Right atrium auricular region (tissue), 2 donors: ENCODE data around the gene AKT1S1. TPM values are rescaled to one million over a fixed set of nuclear protein-coding genes. Genes with fewer than 3 reads are reported as not detected.

Experiments
- DNase-seq: peaks from one replicate; pipeline ENCODE4 v3.0.0-alpha.2; 2019; ENCODE audit warnings: low spot score
- H3K27ac ChIP-seq, 2 donors: fragments of 200-600 bp; sonication (generic); 1 replicate in 1 of 2; 2 replicates in 1 of 2; pipeline ENCODE4 v1.5.1; 2016 to 2019
- H3K27me3 ChIP-seq, 2 donors: fragments of 200-600 bp; sonication (generic); one replicate each; pipeline versions ENCODE4 v1.5.1 to v1.6.0; 2017 to 2019
- H3K36me3 ChIP-seq: fragments of 200-600 bp; sonication (generic); one replicate; pipeline ENCODE4 v1.5.1; 2016
- H3K4me1 ChIP-seq, 2 donors: fragments of 200-600 bp; sonication (generic); one replicate each; pipeline versions ENCODE4 v1.5.1 to v1.6.0; 2017 to 2019
- H3K4me3 ChIP-seq, 2 donors: fragments of 200-600 bp; sonication (generic); 1 replicate in 1 of 2; 2 replicates in 1 of 2; pipeline ENCODE4 v1.5.1; 2017 to 2019; ENCODE audit warnings: mild to moderate bottlenecking in 1 of 2, moderate library complexity in 1 of 2
- H3K9me3 ChIP-seq, 2 donors: fragments of 200-600 bp; sonication (generic); one replicate each; pipeline ENCODE4 v1.5.1; 2019
- CTCF ChIP-seq, 2 donors: fragments of 200-600 bp; sonication (generic); IDR thresholded peaks; one replicate each; pipeline ENCODE4 v1.5.1; 2019; ENCODE audit warnings: antibody characterized with exemption in 2 of 2
- total RNA-seq, 2 donors: library from RNA; depleted of rRNA; stranded (reverse); fragments of >200 nt; gene quantifications; one replicate each; pipeline ENCODE4 v1.1.0, GENCODE V29; 2016

The AKT1S1 gene
- total RNA-seq, 2 donors from 2014 or later, result 20.6 to 25.8 TPM

- DNase-seq, result no peak
- no peak for TF ChIP-seq CTCF (IDR thresholded peaks at IDR 0.05)
- Histone ChIP-seq H3K27ac (no peak overlapping the region), H3K4me3 (no peak overlapping the region), H3K9me3 (no peaks in the 10 kb centered on the region), H3K36me3 (no peaks in the 10 kb centered on the region), H3K27me3 (no peaks in the 10 kb centered on the region), H3K4me1 (peaks cover 0 to 30% of the 10 kb centered on the region in 2 donors)
Observed at GRCh38 chr19:49848938-49849337, 28.2 kb downstream of the AKT1S1 start.

GRCh38 chr19:49847731-49848696 lies 29.1 kb downstream of the AKT1S1 start:
- H3K27ac ChIP-seq, result no peak overlapping the region
- H3K4me3 ChIP-seq, result no peak overlapping the region
- no peaks in the 10 kb centered on the region for H3K36me3 ChIP-seq
- no peak for TF ChIP-seq CTCF (IDR thresholded peaks at IDR 0.05)
- peaks cover 0 to 22% of the 10 kb centered on the region in 2 donors for H3K4me1 ChIP-seq
- H3K27me3 ChIP-seq, result no peaks in the 10 kb centered on the region
- no peaks in the 10 kb centered on the region for H3K9me3 ChIP-seq
- no peak for DNase-seq

GRCh38 chr19:49846408-49846807 lies 30.7 kb downstream of the AKT1S1 start:
- Histone ChIP-seq H3K27me3 (no peaks in the 10 kb centered on the region), H3K4me1 (peaks cover 0 to 8% of the 10 kb centered on the region in 2 donors), H3K4me3 (no peak overlapping the region), H3K27ac (no peak overlapping the region), H3K9me3 (no peaks in the 10 kb centered on the region), H3K36me3 (no peaks in the 10 kb centered on the region)
- DNase-seq, result no peak
- no peak for TF ChIP-seq CTCF (IDR thresholded peaks at IDR 0.05)

GRCh38 chr19:49845414-49845813 lies 31.7 kb downstream of the AKT1S1 start:
- Histone ChIP-seq H3K36me3 (no peaks in the 10 kb centered on the region), H3K4me1 (peaks cover 0 to 8% of the 10 kb centered on the region in 2 donors), H3K27ac (no peak overlapping the region), H3K9me3 (no peaks in the 10 kb centered on the region), H3K27me3 (no peaks in the 10 kb centered on the region), H3K4me3 (no peak overlapping the region)
- no peak for TF ChIP-seq CTCF (IDR thresholded peaks at IDR 0.05)
- DNase-seq, result no peak

GRCh38 chr19:49844138-49845095 lies 32.7 kb downstream of the AKT1S1 start:
- Histone ChIP-seq H3K4me1 (no peaks in the 10 kb centered on the region), H3K9me3 (no peaks in the 10 kb centered on the region), H3K4me3 (no peak overlapping the region), H3K27ac (no peak overlapping the region), H3K27me3 (no peaks in the 10 kb centered on the region), H3K36me3 (no peaks in the 10 kb centered on the region)
- no peak for TF ChIP-seq CTCF (IDR thresholded peaks at IDR 0.05)
- DNase-seq, result no peak
